CD14-positive monocyte (primary cell): ENCODE data around the gene NEK1. TPM values are rescaled to one million over a fixed set of nuclear protein-coding genes. Genes with fewer than 3 reads are reported as not detected.
A peak's percentile ranks its signal among the peaks of the same experiment; 100 is the strongest.

Source experiments
- DNase-seq, 3 donors: peaks; one replicate each; pipeline ENCODE4 v3.0.0-alpha.2; 2011 to 2022
- H2AFZ ChIP-seq: 2 replicates; pipeline ENCODE4 v1.6.0; 2012; ENCODE audit warnings: mild to moderate bottlenecking, low read depth, low read length, inconsistent platforms; ENCODE audit not compliant: insufficient read depth, poor library complexity, severe bottlenecking
- H3K27ac ChIP-seq, 2 donors: 1 replicate in 1 of 2; 2 replicates in 1 of 2; pipeline ENCODE4 v1.5.1; 2012 to 2013; ENCODE audit warnings: low read length in 2 of 2, control low read depth in 1 of 2, inconsistent platforms in 1 of 2, low read depth in 1 of 2, mild to moderate bottlenecking in 1 of 2
- H3K27me3 ChIP-seq, 2 donors: one replicate each; pipeline versions ENCODE4 v1.6.0 to v1.6.1; 2011 to 2013; ENCODE audit warnings: low read length in 2 of 2; ENCODE audit not compliant: control insufficient read depth in 2 of 2, insufficient read depth in 2 of 2
- H3K36me3 ChIP-seq, 2 donors: replicated peaks in 1 of 2; 1 replicate in 1 of 2; 2 replicates in 1 of 2; pipeline versions ENCODE4 v1.5.1 to v1.6.1; 2012 to 2013; ENCODE audit warnings: low read length in 2 of 2, control low read depth in 1 of 2, inconsistent platforms in 1 of 2, mild to moderate bottlenecking in 1 of 2; ENCODE audit not compliant: insufficient read depth in 2 of 2, control insufficient read depth in 1 of 2
- H3K4me1 ChIP-seq, 2 donors: 1 replicate in 1 of 2; 2 replicates in 1 of 2; pipeline versions ENCODE4 v1.5.1 to v1.6.1; 2012 to 2013; ENCODE audit warnings: low read length in 2 of 2, control low read depth in 1 of 2, inconsistent platforms in 1 of 2, mild to moderate bottlenecking in 1 of 2, moderate library complexity in 1 of 2; ENCODE audit not compliant: insufficient read depth in 2 of 2, control insufficient read depth in 1 of 2
- H3K4me2 ChIP-seq: replicated peaks from 2 replicates; pipeline ENCODE3; 2012; ENCODE audit warnings: low read length, moderate library complexity, mild to moderate bottlenecking; ENCODE audit not compliant: poor library complexity, severe bottlenecking; ENCODE audit errors: extremely low read depth
- H3K4me3 ChIP-seq, 3 experiments: fragments of 200-600 bp in 1 of 3; sonication (generic) in 1 of 3; replicated peaks in 1 of 3; 1 replicate in 2 of 3; 2 replicates in 1 of 3; pipeline ENCODE4 v1.5.1; 2011 to 2013; ENCODE audit warnings: low read length in 3 of 3, mild to moderate bottlenecking in 3 of 3, control low read depth in 2 of 3, low read depth in 2 of 3, inconsistent platforms in 1 of 3, moderate library complexity in 1 of 3
- H3K79me2 ChIP-seq: 2 replicates; pipeline ENCODE4 v1.6.0; 2012; ENCODE audit warnings: mild to moderate bottlenecking, control low read depth, inconsistent platforms, low read length, moderate library complexity; ENCODE audit not compliant: insufficient read depth
- H3K9ac ChIP-seq: 2 replicates; pipeline ENCODE4 v1.6.0; 2017; ENCODE audit warnings: low read length, mild to moderate bottlenecking; ENCODE audit not compliant: insufficient read depth, poor library complexity, severe bottlenecking
- H3K9me3 ChIP-seq, 2 donors: replicated peaks in 1 of 2; 1 replicate in 1 of 2; 2 replicates in 1 of 2; pipeline versions ENCODE4 v1.5.1 to v1.6.1; 2012 to 2013; ENCODE audit warnings: low read length in 2 of 2, control low read depth in 1 of 2; ENCODE audit not compliant: control insufficient read depth in 1 of 2, insufficient read depth in 1 of 2
- H4K20me1 ChIP-seq: 2 replicates; pipeline ENCODE4 v1.6.0; 2012; ENCODE audit warnings: mild to moderate bottlenecking, low read length, control low read depth, moderate library complexity; ENCODE audit not compliant: insufficient read depth
- H3K27ac Mint-ChIP-seq, 7 donors: one replicate each; pipeline ENCODE4 v1.8.0; 2020; ENCODE audit warnings: mild to moderate bottlenecking in 7 of 7, mixed read lengths in 7 of 7, moderate library complexity in 6 of 7, inconsistent platforms in 2 of 7
- H3K27me3 Mint-ChIP-seq, 3 donors: one replicate each; pipeline ENCODE4 v1.8.0; 2021 to 2022; ENCODE audit warnings: low read depth in 3 of 3, mild to moderate bottlenecking in 3 of 3, mixed read lengths in 3 of 3, moderate library complexity in 3 of 3, inconsistent platforms in 1 of 3
- H3K36me3 Mint-ChIP-seq, 2 donors: one replicate each; pipeline ENCODE4 v1.8.0; 2020; ENCODE audit warnings: mixed read lengths in 2 of 2, inconsistent platforms in 1 of 2, mild to moderate bottlenecking in 1 of 2
- H3K4me1 Mint-ChIP-seq: one replicate; pipeline ENCODE4 v1.8.0; 2020; ENCODE audit warnings: mild to moderate bottlenecking, mixed read lengths
- H3K4me3 Mint-ChIP-seq, 2 donors: one replicate each; pipeline ENCODE4 v1.8.0; 2020; ENCODE audit warnings: mild to moderate bottlenecking in 2 of 2, mixed read lengths in 2 of 2, moderate library complexity in 1 of 2
- H3K9me3 Mint-ChIP-seq, 7 donors: one replicate each; pipeline ENCODE4 v1.8.0; 2020 to 2022; ENCODE audit warnings: mixed read lengths in 7 of 7, mild to moderate bottlenecking in 6 of 7, moderate library complexity in 6 of 7, inconsistent platforms in 2 of 7
- WGBS: methylation state at CpG from one replicate; pipeline ENCODE4 v1.1.5; 2013; ENCODE audit warnings: missing lambda C conversion rate; ENCODE audit not compliant: insufficient coverage; 5-methylcytosine and 5-hydroxymethylcytosine counted together
- intact Hi-C, 2 donors: fragments of 100-400 bp; cut with micrococcal nuclease; formaldehyde crosslinking; loops; one replicate each; pipeline versions ENCODE4 v1.15.0 to v1.15.1; 2023
- polyA plus RNA-seq, 3 donors: library from polyadenylated mRNA; depleted of rRNA in 1 of 3; unstranded in 2 of 3; stranded (reverse) in 1 of 3; fragments of 300-500 nt in 2 of 3; fragments of >200 nt in 1 of 3; fragmentation: Illumina TruSeq in 2 of 3; gene quantifications; 1 replicate in 2 of 3; 2 replicates in 1 of 3; pipeline ENCODE4 v1.2.3, GENCODE V29; 2012 to 2021
- TF ChIP-seq, protein P1 (sequence below): fragments of 200-600 bp; IDR thresholded peaks from one replicate; pipeline ENCODE4 v1.8.0; 2022; ENCODE audit warnings: antibody characterized with exemption, mild to moderate bottlenecking

Gene NEK1
- polyA plus RNA-seq, 3 donors, result 1.9 to 5.5 (median 2.7) TPM

GRCh38 chr4:169620880-169621248 is 8.5 kb upstream of the NEK1 start:
- H2AFZ ChIP-seq, result peak overlapping the region; percentile 32
- peak overlapping the region; percentile 99 for H3K27ac ChIP-seq
- WGBS, result 0% methylated on average over 10 of the region's 14 CpGs
- H3K4me2 ChIP-seq, result peak overlapping the region; percentile 92
- peaks cover 51% of the 10 kb centered on the region for H3K79me2 ChIP-seq
- DNase-seq, result peak in 2 of 3 donors; percentile 12 to 32
- peak overlapping the region; percentile 60 to 95 (median 84) for H3K4me3 ChIP-seq
- intact Hi-C loops, result loop anchor here (5.0 to 10.0 kb wide), 3 partner anchors 36 to 404 kb away; partner anchors contain the start of genes HPF1 (in 1 of the 2) and MFAP3L (in 1 of the 2)
- Mint-ChIP-seq H3K4me3 (peak overlapping the region; percentile 92 to 99), H3K4me1 (peaks cover 32% of the 10 kb centered on the region), H3K9me3 (no peaks in the 10 kb centered on the region), H3K27me3 (peaks cover 0 to 9% (median 6%) of the 10 kb centered on the region in 3 donors), H3K27ac (peak overlapping the region; percentile 100), H3K36me3 (peaks cover 10 to 11% of the 10 kb centered on the region in 2 donors)
- TF ChIP-seq, protein P1, sequence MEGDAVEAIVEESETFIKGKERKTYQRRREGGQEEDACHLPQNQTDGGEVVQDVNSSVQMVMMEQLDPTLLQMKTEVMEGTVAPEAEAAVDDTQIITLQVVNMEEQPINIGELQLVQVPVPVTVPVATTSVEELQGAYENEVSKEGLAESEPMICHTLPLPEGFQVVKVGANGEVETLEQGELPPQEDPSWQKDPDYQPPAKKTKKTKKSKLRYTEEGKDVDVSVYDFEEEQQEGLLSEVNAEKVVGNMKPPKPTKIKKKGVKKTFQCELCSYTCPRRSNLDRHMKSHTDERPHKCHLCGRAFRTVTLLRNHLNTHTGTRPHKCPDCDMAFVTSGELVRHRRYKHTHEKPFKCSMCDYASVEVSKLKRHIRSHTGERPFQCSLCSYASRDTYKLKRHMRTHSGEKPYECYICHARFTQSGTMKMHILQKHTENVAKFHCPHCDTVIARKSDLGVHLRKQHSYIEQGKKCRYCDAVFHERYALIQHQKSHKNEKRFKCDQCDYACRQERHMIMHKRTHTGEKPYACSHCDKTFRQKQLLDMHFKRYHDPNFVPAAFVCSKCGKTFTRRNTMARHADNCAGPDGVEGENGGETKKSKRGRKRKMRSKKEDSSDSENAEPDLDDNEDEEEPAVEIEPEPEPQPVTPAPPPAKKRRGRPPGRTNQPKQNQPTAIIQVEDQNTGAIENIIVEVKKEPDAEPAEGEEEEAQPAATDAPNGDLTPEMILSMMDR, result no peak
- no peaks in the 10 kb centered on the region for H3K27me3 ChIP-seq
- H3K4me1 ChIP-seq, result peaks cover 28% of the 10 kb centered on the region in 2 donors
- no peaks in the 10 kb centered on the region for H3K9me3 ChIP-seq
- H3K9ac ChIP-seq, result peak overlapping the region; percentile 90
- H4K20me1 ChIP-seq, result peaks cover 3% of the 10 kb centered on the region
- H3K36me3 ChIP-seq, result no peaks in the 10 kb centered on the region

DNA sequence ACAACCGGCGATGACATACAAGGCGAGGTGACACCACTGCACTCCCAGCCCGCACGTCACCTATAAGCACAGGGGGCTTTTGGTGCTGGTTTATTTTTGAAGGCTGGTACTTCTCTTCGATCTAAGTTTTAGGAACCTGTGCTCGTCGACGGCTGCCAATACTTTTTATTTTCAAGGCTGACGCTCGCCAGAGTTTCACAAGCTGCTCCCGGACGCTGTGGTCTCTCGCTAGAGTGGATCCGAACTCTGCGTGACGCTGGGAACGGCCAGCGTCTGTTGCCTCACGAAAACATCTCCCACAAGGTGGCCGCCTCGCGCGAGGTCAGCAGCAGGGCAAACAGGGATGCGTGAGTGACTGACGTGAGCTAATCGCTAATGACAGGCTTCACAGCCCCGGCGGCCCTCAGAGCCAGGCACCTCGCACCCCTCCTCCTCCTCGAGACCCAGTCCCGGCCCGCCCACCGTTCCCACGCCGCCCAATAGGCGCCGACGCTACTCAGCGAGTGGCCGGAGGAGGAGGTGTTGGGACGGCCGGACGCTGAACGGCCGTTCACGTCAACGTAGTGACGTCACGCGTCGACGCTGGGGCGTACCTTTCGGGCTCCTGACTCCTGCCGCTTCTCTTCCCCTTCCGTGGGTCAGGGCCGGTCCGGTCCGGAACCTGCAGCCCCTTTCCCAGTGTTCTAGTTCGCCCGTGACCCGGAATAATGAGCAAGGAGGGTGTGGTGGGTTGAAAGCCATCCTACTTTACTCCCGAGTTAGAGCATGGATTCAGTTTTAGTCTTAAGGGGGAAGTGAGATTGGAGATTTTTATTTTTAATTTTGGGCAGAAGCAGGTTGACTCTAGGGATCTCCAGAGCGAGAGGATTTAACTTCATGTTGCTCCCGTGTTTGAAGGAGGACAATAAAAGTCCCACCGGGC is 7.8 kb upstream of the NEK1 start, which contains the start of gene CLCN3:
CLCN3 (plus strand) TSS at position 621 of the 922 bp plus-strand sequence. CDS start 15,351 bp downstream, outside the sequence.
- no peaks in the 10 kb centered on the region for H3K9me3 ChIP-seq
- H3K27ac ChIP-seq, result peak within 1 kb of the TSS; percentile 99
- H3K27me3 ChIP-seq, result no peaks in the 10 kb centered on the region
- H2AFZ ChIP-seq, result peak within 1 kb of the TSS; percentile 32
- H3K36me3 ChIP-seq, result no peaks in the 10 kb centered on the region
- H3K79me2 ChIP-seq, result peaks cover 45% of the 10 kb centered on the region
- H3K27me3 Mint-ChIP-seq, result peaks cover 0 to 9% (median 6%) of the 10 kb centered on the region in 3 donors
- TF ChIP-seq, protein P1, result peak; percentile 3
- under 1% methylated on average over 41 of the region's 67 CpGs for WGBS
- peaks cover 32% of the 10 kb centered on the region for H3K4me1 Mint-ChIP-seq
- peaks cover 28% of the 10 kb centered on the region in 2 donors for H3K4me1 ChIP-seq
- no peaks in the 10 kb centered on the region for H4K20me1 ChIP-seq
- H3K9me3 Mint-ChIP-seq, result no peaks in the 10 kb centered on the region
- intact Hi-C loops, result loop anchor here (5.0 to 10.0 kb wide), 3 partner anchors 37 to 405 kb away; partner anchors contain the start of genes HPF1 (in 1 of the 2) and MFAP3L (in 1 of the 2)
- H3K4me2 ChIP-seq, result peak within 1 kb of the TSS; percentile 92
- peak within 1 kb of the TSS; percentile 92 to 99 for H3K4me3 Mint-ChIP-seq
- peak within 1 kb of the TSS; percentile 60 to 95 (median 84) for H3K4me3 ChIP-seq
- peak within 1 kb of the TSS; percentile 100 for H3K27ac Mint-ChIP-seq
- DNase-seq, result peak; percentile 99 to 100 (median 100)
- H3K36me3 Mint-ChIP-seq, result peaks cover 6% of the 10 kb centered on the region in 2 donors
- peak within 1 kb of the TSS; percentile 90 for H3K9ac ChIP-seq
